Endometrium (tissue), 2 donors: ENCODE results near the gene PLEKHM3.
"Not testable (repeated sequence)": the region's sequence is repeated elsewhere in the genome, so short reads cannot be mapped to it uniquely, and the experiment has no call there.

ENCODE experiments used
- FAIRE-seq: peaks from 2 replicates; lab custom pipeline; 2012; peaks lifted over from hg19 to GRCh38; lab: Jason Lieb, UNC
- donor health status: control.
- donor health status: control.

Gene PLEKHM3

DNA sequence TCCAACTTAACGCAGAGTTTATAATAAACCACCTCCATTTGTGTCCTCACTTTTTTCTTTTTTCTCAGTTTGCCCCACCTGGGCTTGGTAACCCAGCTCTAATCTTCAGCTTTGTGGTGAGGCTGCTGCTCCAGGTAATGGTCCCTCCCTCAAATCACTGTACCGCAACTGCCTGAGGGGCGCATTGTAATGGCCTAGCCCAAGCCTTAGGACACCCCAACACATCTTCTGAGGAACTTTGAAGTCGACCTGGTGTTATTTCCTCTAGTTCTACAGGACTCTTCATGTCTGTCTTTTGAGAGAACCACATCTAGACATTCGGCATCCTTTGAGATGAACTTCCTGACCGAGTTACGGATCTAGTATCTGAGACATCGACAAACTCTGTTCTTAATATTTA, 99.7 kb downstream of the PLEKHM3 start:
- FAIRE-seq: no peak

DNA sequence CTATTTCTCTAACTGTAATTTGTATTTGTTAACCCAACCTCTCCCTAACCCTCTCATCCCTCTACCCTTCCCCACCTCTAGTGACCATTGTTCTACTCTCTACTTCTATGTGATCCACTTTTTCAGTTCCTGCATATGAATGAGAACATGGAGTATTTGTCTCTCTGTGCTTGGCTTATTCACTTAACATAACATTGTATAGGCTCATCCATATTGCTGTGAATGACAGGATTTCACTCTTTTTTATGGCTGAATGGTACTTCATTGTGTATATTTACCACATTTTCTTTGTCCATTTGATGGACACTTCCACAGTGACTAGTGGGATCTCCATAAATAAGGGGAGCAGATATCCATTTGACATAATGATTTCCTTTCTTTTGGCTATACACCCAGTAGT, 103.7 kb downstream of the PLEKHM3 start:
- no peak for FAIRE-seq

DNA sequence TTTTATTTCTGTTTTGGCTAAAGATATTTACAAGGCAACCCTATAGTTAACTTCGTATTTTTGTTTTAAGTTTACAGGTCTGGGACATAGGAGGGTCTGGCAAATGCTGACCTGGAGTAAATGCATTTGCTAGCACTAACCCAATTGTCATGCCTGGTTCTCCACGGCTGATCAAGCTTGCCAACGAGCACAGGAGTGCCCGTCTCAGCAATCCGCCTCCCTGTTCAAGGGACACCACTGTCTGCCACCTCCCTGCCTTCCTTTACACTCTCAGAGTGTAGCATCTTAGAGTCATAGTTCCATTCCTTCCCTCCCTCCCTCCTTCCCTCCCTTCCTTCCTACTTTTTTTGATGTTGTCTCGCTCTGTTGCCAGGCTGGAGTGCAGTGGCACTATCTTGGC, 104.6 kb downstream of the PLEKHM3 start:
- FAIRE-seq: no peak

DNA sequence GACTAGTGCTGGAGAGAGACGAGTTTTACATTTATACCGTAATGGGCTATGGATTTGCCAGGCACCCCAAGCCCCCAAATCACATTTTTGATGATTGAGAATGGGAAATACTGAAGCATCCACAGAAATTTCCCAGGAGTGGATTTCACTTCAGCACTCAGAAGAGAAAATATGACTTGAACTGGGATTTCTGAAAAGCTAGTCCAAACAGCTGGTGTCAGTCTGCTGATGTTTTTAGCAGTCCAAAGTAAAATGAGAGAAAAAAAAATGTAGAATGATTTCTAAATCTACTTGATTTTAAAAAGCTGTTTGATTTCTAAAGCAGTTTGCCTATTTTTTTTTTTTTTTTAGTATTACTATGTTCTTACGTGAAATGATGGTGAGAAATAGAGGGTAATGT, 105.0 kb downstream of the PLEKHM3 start:
- FAIRE-seq: no peak

DNA sequence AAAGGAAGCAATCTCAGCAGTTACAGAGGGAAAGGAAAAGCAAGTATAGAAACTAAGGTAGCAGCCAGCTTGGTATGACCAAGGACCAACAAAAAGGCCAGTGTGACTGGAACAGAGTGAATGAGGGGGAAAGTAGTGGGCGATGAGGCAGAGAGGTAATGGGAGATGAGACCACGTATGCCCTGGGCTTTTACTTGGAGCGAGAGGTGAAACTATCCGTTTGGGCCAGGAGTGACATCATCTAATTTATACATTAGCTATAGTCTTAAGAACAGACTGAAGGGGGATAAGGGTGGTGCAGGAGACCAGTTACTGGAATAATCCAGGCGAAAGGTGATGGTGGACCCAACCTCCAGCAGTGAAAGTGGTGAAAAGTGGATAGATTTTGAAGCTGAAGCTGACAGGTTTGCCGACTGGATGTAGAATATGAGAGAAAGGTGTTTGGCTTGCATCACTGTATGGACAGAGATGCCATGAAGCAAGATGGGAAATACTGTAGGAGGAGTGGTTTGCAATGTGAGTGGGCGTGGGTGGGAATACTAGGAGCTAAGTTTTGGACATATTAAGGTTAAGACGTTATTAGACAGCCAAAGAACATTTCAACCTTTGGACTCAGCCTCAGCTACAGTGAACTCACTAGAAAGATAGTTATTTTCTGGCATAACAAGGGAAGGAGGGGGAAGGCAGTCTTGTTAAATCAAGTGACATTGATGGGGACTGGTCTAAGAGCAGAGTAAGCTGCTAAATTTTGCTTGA, 106.0 kb downstream of the PLEKHM3 start:
- no peak for FAIRE-seq

DNA sequence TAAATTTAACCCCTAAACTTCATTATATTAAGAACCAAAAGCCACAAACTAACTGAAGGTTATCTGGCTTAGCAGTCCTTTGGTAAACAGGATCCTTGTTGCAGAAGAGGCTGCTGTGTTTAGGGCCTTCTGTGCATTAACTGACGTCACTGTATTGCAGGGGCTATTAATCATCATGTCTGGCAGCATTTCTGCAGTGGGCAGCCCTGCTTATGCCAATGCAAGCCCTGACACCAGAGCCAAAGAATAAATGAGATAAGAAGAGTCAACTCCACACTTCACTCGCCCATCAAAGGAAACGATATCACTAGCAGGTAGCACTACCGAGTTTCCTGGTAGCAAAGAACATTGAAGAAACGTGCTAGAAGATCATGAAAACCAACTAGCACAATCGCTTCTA, 110.6 kb downstream of the PLEKHM3 start:
- no peak for FAIRE-seq

DNA sequence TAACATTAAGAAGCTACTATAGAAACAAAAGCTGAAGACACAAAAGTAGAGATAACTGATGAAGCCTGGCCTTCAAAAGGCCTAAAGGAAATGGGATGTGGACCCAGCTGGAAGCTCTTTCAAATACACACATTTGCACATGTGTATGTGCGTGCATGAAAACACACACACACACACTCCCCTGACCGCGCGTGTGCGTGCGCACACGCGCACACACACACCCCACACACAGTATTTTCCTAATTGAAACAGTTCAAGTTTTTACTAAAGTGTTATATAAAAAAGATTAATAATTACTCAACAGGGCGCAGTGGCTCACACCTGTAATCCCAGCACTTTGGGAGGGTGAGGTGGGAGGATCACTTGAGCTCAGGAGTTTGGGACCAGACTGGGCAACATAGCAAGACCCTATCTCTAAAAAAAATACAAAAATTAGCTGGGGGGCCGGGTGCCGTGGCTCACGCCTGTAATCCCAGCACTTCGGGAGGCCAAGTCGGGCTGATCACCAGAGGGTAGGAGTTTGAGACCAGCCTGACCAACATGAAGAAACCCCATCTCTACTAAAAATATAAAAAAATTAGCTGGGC, 111.5 kb downstream of the PLEKHM3 start:
- FAIRE-seq: no peak

DNA sequence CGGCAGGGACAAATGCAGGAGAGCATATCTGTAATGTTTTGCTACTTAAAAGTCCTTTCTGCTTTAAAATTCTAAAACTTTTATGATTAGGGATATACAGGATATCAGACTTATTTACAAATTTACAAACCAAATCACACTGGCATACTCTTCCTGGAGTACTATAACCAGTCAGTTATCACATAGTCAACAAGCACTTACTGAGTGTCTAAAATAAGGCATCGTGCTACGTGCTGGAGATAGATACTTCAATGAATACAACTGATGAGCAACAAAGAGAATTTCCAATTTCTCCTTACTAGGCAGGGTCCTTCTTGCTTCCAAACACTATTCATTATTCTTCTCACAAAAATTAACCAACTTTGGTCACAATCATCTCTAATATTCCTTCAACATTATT, 113.5 kb downstream of the PLEKHM3 start:
- no peak for FAIRE-seq

DNA sequence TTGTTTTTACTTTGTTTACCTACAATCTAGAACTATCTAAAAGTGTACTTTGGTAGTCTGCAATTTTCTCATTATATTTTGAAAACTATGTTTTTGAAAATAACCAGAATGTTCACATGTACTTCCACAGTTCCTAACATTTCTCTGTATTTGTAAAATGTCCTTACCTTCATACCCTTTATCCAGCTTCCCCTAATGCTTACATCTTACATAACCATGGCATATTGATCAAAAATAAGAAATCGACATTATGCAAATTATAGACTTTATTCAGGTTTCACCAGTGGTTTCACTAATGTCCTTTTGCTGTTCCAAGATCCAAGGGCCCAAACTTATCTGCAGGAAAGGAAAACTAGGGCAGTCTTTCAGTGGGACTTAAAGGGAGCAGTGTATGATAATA, 114.1 kb downstream of the PLEKHM3 start:
- no peak for FAIRE-seq

DNA sequence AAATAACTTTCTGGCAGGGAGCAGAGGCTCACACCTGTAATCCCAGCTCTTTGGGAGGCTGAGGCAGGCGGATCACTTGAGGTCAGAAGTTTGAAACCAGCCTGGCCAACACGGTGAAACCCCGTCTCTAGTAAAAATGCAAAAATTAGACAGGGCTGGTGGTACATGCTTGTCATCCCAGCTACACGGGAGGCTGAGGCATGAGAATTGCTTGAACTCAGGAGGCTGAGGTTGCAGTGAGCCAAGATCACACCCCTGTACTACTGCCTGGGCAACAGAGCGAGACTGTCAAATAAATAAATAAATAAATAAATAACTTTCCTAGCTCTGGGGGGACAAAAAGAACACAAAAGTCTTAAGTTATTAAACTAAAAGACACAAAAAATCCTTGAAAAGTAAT, 118.8 kb downstream of the PLEKHM3 start:
- not testable (repeated sequence) for FAIRE-seq

DNA sequence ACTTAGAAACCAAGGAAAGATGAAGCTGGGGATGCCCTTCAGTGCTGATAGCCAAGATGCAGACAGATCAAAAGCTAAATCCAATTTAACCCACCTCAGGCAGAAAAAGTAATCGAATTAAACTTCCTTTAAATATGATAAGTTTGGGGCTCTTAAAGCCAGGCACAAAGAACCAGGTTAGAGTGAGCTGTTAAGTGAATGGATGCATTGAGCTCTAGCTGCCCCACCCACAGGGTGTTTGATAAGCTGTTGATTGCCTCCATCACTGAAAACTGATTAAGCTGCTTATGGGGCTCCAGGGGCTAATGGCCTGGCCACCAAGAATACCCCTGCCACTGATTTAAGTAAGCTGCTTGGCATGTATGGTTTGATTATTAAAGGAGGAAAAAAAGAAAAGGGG, 119.8 kb downstream of the PLEKHM3 start:
- FAIRE-seq: no peak

DNA sequence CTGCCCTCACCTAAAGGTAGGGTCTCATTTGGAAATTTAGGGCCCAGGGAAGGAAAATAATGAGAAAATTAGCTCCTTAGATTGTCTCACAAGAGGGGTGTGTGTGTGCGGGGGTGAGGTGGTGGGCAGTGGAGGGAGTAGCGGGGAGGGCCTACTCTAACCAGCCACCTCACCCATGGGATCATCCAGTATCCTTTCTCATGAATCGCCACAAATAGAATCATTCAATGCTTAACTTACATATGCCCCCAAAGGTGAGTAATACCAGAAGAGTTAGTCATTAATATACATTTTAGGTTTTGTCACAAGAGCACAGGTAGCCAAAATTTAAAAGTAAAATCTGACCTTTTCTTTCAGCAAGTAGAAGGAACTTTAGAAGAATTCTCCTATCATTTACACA, 122.1 kb downstream of the PLEKHM3 start:
- FAIRE-seq: no peak

DNA sequence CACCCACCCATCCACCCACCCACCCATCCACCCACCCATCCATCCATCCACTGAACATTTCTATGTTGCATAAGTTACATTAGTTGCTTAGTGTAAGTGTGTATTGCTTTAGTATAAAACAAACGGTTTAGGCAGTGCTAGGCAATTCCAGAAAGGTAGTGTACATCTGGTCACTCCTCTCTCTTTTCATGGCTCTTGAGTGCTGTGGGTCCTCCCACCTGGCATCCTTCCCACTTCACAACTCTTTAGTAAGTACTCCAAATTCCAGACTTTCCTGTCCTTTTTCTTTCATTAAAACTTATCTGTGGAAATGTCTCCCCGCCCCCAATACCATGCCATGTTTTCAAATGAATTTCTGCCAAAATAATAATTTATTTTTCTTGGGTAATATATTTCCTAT, 122.5 kb downstream of the PLEKHM3 start:
- FAIRE-seq: no peak

DNA sequence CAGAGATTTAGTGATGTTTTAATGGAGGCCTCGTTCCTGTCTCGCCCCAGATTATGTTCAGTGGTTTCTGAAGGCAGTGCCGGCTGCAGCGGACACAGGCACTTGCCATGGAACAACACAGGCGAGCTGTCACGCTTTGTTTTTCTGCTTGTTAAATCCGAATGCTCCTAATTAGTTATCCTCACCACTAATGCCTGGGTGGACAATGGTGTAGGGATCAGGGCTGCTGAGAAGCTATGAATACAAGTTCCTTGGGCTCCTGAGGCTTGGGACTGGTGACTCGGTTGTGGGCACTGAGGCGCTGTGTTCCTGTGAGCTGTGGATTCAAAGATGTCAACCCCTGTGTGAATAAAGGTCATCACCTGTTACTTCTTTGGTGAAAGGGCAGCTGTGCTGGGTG, 123.5 kb downstream of the PLEKHM3 start:
- FAIRE-seq: no peak

DNA sequence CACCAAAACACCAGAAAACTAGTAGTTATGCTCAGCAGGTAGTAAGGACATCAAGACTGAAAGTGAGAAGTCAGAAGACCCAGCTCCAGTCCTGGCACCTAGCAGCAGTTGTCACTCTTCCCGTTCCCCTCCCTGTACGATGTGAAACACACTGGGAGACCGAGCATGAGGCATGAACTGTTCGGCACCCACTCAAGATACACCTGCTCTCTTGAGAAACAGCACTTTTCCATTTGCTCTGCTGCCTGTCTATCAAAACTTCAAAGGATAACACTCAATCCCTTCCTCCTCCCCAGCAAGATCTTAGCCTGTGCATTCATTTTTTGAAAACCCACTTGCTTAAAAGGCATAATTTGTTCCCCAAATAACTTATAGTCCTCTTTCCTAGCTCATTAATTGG, 123.9 kb downstream of the PLEKHM3 start:
- no peak for FAIRE-seq

DNA sequence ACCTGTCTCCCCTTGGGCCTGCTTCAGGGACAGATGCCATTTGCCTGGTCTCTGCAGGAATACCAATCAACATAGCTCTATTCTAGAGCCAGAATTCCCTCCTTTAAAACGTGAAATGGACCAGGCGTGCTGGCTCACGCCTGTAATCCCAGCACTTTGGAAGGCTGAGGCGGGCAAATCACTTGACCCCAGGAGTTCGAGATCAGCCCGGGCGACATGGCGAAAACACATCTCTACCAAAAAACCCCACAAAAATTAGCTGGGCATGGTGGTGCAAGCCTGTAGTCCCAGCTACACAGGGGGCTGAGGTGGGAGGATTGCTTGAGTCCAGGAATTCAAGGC, 127.0 kb downstream of the PLEKHM3 start:
- no peak for FAIRE-seq

DNA sequence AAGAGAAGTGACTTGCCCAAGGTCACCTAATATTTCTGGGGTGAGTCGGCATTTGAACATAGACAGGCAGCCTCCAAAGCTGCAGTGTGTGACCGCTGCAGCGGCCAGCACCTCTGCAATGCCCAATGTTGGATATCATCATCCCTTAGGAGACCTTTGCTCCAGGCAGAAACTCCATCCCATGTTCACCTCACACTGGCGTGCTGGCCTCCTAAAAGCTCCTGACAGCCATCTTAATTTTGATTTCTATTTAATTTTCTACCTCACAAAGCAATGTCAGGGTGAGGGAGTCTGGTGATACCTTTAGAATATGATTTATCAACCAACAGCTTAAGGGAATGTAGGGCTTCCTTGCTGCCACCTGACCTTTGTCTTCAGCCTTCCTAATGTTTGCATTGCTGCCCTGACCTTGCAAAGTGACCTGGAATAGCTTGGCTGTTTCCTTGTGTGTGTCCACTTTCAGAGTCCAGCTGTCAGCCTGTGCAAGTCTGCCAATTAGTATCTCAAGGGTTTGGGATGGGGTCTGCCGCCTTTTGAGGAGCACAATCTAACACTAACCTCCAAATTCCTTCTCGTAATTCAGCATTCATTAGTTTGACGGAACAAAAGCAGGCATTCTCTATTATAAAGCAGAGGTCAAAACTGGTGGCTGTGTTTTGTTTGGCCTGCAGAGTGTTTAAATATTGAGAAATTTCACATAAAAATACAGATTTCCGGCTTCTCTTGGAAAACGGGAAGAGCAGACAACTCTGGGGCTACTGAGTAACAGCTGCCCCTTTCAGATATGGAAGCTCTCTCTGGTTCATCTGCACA, 127.6 kb downstream of the PLEKHM3 start:
- no peak for FAIRE-seq

DNA sequence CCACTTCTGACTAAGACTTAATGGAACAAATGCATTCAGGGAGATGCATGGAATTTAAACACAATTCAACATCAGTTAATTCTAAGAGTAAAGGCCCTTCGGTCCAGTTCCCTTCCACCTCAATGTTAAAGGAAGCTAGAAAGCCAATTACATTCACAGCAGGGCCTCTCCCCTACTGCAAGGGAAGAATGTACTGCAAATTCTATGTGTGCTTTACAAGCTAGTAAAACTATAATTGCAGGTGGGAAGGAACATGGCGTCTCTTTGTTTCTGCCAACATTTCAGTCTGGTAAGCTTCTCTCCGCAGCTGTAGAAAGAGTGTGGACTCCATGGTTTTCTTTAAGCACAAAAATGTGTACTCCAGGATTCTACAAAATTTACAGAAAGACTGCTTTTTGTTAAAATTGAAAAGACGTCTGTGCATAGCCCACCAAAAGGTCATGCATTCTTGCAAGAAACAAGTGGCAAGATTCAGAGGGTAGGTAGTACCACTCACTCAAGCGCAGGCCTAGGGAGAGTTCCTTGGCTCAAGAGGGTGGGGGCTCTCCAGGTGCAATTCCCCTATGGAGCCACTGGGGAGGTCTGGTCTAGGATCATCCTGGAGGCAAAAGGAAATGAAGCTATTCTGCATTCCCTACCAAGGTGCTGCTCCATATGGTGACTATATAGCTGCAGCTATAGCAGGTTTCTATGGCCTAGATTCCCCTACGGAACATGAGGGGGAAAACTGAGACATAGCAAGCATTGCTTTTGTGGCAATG, 128.6 kb downstream of the PLEKHM3 start:
- FAIRE-seq: no peak

DNA sequence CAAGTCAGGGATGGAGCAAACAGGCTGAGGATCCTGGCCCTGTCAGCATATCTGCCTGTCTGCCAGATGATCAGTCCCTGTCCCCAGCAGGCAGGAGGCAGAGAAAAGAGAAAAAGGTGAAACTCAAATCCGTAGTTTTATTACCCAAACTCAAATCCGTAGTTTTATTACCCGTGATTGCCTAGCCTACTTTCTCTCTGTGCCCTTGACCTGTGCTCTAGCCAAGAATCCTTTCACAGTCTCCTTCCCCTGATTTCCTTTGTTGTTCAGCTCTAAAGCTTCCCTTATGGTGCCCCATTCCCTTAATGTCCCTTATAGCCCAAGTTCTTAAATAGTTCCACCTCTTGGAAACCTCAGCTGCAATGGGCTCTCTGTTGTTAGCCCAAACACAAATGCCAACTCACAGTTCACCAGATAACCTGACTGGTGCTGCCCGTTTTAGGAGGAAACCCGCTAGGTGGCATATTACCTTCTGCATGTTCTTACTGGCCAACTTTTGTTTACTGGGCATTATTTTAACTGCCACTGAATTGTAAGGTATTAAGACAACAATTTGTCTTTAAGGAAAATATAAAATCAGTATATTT, 130.0 kb downstream of the PLEKHM3 start:
- FAIRE-seq: no peak

DNA sequence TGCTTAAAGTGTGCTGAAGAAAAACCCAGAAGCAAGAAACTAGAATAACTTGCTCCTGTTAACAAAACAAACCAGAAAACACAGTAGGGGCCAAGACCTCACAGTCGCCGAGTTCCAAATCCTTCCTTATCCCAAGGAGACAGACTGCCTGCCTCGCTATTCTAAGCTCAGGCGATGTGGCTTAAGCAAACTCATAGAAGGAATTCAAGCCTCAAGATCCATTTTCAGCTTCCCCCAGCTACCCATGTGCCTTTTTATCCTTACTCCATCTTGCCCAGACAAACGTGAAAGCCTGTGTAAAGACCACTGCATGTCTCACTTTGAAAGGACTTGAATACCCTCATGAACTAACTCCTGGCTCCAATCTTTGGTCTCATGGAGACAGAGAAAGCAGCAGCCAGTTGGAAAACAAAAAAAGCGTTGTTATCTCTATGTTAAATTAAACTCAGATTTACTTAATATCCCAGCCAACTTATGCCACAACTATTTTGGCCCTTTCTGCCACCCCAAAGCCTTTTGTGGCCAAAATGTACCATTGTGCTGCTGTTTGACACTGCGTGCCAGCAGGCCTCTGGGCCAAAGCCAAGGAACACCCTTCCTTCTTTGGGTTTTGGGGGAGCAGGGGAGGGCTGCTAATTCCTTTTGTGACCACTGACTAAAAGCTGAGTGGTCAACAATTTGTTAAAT, 132.5 kb downstream of the PLEKHM3 start:
- no peak for FAIRE-seq

DNA sequence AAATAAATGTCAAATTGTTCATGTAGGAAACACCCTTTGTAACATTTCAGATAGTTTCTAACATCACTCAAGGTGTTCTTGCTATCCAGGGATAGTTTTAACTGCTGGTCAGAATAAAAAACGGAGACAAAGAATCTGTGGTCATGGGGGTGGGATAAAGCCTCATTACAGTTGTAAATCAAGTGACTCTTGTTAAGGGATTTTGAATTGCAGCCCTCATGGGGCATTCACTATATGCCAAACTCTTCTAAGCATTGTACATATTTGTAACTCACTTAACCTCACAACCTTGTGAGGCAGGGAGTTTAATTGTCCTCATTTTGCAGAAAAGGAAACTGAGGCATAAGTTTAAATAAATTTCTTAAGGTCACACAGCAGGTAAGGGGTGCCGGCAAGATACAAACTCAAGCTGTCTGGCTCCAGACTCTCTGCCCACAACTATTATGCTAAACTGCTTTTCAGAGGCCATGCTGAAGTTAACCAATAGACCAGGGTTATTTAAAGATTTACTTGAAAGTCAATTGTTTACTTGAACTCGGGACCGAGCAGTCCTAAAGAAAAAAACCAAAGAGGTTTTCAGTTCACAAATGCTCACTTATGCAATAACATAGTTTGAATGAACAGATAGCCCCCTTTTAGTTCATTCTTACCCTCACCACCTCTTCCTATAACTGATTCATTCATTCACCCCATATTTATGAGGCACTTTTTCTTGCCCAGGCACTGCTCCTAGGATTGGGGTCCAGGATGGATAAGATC, 134.1 kb downstream of the PLEKHM3 start:
- no peak for FAIRE-seq
